HG03064 (cell line): ENCODE results near the gene LHX1.

ENCODE experiments used
- ATAC-seq: cut with Tn5 transposase; IDR thresholded peaks from one replicate; pipeline ENCODE4 v1.9.1; 2021; ENCODE audit warnings: low read depth; ENCODE audit not compliant: unreplicated experiment

Gene LHX1

DNA sequence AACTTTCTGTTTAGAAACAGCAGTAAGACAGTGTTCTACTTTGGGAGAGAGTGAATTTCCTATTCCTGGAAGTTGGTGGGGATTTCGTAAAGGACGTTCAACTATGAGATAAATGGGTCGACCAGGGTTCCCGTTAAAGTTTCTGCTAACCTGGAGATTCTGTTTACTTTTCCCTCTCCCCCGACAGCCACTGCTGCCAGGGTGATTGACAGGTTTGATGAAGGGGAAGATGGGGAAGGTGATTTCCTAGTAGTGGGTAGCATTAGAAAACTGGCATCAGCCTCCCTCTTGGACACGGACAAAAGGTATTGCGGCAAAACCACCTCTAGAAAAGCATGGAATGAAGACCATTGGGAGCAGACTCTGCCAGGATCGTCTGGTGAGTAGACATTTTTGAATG lies 12.8 kb downstream of the LHX1 start:
- ATAC-seq = no peak

DNA sequence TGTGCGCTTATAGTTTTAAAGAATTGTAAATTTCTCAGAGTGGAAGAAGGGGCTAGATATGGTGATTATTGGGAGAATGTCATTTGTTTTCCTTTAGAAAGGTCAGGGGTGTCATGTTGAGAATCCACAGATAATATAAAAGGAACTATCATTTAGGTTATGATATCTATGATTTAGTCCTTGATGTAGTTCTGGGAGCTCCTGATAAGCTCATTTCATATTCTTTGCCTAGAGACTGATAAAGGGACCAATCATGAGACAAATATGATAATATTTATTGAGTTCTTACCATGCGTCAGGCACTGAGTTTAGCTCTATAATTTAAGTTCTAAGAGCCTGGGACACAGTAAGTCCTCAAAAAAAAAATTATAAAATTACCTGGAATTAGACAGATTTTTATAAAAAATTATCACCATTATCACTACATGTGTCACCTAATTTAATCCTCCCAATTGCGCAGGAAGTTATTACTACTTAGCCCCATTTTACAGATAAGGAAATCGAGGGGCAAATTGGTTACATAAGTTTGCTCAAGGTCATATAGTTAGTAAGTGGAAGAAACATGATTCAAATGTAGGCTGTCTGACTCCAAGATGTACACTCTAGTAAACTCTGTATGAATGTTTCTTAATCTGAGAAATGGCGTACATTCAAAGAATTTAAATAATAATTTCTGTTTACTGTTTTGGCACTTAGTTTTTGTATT lies 14.0 kb downstream of the LHX1 start:
- no peak for ATAC-seq

DNA sequence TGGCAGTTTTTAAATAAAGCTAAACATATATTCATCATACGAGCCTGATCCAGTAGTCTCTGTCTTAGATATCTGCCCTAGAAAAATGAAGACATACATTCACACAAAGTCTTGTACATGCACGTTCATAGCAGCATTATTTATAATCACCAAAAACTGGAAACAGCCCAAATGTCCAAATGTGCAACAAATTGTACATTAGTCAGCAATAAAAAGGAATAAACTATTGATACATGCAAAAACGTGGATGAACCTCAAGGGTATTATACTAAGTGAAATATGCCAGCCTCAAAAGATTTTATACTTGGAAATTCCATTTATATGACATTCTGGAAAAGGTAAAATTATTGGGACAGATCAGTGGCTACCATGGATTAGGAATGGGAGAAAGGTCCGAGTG lies 34.2 kb downstream of the LHX1 start:
- ATAC-seq = no peak

DNA sequence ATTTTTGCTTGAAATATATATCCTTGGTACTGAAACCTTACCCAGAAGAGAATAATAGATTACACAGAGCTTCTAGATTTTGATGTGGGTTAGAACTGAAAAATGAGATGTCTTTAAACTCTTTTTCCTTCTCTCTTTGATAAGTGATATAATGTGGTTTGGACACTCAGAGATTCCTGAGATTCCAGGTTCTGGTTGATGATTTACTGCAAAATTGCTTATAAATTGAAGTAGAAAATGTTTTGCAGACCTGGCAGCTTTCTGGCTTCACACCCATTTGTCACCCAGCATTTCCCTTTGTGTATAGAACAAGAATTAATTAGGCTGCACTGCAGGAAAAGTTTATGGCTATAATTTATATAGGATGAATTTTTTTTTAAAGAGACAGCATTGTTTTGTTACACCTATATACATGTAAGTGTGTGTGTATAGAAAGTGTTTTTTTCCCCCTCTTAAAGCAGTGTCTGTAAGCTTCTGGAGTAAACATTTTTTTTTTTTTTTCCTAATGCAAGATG lies 35.0 kb downstream of the LHX1 start:
- no peak for ATAC-seq

DNA sequence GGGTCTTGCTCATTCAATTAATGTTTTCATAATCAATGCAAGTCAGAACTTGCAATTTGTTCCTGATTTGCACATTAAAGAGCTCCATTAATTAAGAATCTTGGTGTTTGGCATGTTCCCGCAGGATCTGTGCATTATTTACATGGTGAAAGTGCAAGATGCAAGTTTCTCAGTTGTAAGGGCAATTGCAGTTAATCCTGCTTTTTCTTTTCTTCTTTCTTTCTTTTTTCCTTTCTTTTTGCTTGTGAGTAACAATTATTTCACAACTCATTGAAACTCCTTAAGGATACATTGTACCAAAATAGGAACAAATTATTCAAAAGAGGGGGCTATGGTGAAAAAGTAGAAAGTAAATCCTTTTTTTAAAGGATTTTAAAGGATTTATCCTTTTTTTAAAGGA lies 35.6 kb downstream of the LHX1 start:
- no peak for ATAC-seq

DNA sequence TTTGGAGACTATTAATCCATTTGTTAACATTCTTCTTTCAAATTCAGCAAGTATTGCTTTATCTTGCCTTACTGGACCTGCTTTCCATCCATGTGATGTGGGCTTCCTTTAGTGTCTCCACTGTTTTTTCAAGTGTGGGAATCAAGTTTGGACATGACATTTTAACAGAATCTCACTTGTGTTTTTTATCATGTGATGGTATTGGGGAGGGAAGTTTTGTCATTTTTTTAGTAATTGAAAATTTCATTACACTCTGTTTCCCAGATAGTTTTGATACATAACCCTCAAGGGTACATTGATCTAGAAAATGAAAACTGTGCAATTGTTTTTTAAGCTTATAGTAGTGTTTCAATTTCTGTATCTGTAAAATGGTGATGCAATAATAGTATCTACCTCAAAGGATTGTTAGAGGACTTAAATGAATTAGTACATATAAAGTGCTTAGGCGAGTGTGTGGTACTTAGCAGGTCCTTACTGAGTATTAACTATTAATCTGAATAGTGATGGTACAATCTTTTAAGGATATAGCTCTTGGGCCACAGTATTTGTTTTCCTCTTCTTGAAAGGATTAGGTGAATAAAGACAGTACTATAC lies 38.7 kb downstream of the LHX1 start:
- no peak for ATAC-seq

DNA sequence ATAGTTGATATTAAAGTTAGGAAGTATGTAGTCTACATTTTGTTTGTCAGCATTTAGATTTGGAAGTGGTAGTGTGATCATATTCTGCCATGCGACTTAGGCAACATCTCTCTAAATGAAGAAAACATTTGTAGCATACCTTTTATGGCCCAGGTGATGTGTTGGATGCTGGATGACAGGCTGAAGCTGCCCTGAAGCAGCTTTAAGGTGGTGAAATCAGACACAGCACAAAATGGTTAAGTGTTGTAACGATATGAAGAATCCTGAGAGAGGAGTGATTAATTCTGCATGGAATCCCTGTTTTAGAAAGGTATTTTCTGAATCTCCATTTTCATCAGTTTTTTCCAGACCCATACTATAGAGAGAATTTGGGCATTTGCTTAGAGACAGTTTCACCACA lies 39.8 kb downstream of the LHX1 start:
- ATAC-seq = no peak

DNA sequence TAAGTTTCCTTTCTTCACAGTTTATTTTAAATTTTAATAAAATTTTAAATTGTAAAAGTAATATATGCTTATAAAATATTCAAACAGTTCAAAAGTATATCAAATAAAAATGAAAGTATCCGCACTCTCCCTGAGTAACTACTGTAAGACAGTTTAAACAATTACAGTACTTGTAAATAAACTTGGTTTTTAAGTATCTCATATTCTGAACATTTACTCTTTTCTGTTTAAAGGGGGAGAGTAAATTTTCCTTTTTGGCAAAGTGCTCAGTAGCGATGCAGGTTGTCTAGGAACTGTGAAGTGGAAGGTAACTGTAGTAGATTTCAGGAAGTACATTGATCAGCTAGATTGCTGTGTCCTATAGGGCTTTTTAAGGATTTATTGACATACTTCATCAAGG lies 40.3 kb downstream of the LHX1 start:
- no peak for ATAC-seq

DNA sequence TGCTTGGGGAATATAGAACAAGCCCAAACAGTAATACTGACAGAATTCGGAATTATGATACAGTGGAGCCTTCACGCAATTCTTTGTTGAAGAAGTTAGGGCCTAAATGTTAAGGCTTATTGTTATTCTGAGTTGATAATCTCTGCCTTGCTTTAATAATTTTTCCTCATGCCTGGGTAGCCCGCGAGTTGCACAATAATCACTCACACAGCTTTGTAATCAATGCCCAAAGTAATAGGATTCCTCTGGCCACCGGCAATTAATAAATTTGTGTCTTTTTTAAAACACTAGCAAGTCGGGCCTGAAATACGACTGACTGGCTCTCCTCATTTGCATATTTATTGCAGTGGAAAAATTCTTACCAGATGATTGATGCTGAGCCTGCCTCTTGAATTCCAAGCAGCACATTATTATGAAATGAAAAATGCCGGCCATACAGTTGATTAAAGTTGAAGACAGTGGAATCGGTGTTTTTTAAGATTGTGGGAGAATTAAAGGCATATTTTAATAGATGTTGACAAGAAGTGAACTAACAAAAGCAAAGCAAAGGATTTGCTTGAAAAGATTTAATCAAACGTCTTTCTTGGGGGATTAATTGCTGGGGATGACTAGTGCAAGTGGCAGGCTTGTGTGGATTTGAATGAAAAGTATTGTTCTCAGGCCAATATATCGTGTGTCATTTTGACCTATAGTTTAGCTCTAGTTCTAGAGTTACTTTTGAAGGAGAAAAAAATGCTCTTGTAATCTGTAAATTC lies 41.7 kb downstream of the LHX1 start:
- ATAC-seq = no peak

DNA sequence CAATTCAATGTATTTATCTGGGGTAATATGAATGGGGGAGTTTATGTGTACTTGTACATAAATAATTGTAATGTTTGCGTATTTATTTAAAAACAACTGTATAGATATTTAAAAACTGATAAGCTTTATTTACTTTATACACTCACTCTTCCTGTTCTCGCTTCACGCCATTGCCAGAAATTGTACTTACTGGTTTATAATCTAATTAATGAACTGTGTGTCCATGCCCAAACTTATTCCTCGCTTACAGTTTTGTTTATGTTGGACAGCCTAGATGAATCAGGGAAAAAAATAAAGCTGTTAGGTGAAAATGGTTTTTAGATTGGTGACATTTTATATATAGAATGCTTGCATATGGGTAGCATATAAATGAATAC lies 42.3 kb downstream of the LHX1 start:
- no peak for ATAC-seq

DNA sequence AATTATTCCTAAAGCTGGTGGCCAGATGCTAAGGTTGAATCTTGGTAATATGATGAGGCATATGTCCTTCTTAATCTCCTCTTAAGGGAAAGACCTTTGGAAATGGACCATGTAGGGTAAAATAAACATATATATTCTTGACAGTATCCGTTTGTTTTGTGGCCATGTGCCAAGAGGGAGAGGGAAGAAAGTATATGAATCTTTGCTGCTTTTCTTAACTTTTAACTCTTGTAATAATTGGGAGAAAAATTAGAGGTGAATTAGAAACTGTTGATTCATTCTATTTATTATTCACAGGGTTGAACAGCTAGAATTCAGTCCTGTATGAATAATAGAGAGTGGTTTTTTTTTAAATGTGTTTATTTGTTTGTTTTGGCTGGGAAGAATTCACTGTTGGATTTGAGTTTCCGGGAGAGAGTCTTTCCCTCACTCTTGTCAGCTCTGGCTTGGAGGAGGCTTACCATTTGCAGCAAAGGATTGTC lies 43.0 kb downstream of the LHX1 start:
- ATAC-seq = no peak

DNA sequence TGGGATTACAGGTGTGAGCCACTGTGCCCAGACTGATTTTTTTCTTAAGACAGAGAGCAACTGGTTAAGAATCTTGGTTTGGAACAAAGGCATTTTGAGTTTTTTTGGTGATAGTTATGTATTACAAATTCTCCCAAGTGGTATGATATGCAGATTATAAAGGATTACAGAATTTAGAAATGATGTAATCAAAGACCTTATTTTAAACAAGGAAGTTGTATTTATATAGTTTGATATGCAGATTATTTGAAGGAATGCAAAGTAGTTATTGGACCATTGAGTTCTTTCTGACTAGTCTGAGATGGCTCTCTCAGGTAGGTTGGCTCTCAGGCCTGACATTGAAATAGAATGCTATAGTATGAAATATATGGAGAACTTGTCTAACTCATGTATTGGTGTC lies 46.3 kb downstream of the LHX1 start:
- ATAC-seq = no peak

DNA sequence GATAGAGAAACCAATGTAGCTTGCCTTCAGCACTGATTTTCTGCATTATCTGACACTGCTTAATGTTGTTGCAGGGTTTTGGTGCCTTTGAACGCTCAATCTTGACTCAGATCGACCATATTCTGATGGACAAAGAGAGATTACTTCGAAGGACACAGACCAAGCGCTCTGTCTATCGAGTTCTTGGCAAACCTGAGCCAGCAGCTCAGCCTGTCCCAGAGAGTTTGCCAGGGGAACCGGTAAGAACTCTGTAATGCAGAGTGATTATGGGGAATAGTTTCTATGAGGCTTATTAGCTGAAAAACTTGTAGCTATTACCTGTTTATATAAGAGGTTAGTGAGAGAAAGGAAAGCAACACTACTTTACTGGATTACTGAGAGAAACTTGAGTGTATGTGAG lies 51.9 kb downstream of the LHX1 start:
- ATAC-seq = no peak

DNA sequence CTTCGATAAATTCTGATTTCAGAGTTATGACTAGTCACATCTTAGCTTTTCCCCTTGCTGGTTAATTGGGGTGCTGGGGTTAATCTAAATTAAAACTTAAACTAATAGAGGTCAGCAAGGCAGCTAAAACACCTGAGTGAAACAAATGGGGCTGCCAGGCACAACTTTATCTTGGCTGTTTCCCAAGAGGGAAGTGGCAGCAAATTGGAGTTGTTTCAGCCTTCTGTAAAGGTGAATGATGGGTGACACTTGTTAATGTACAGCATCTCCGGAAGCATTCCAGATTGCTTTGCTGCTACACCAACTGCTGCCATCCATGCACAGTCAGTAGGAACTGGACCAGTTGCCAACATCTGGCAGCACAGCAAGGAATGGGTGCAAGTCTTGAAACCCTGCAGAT lies 55.4 kb downstream of the LHX1 start:
- ATAC-seq = no peak

DNA sequence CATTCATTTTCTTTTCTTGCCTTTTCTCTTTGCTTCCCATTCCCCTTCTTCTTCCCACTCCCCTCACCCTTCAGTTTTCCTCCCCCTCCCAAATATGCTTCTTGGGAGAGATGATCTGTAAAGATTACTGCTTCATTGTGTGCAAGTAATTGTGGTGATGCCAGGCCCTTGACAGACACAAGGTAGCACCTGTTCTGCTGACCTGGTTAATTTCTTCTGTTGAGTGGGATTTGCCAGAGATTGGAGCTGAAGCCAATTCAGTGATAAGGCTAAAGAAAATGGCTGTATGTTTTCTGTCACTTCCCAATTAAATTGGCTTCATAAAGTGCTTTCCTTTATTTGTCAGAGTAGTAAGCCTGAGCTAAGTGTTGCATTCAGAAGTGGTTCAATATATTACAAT lies 56.0 kb downstream of the LHX1 start:
- no peak for ATAC-seq
